HG03565 (cell line): ENCODE measurements around the gene CLPSL1.

Experiments used
- ATAC-seq: cut with Tn5 transposase; IDR thresholded peaks from one replicate; pipeline ENCODE4 v1.9.1; 2021; ENCODE audit warnings: mild to moderate bottlenecking, moderate library complexity; ENCODE audit not compliant: unreplicated experiment

Gene CLPSL1

DNA sequence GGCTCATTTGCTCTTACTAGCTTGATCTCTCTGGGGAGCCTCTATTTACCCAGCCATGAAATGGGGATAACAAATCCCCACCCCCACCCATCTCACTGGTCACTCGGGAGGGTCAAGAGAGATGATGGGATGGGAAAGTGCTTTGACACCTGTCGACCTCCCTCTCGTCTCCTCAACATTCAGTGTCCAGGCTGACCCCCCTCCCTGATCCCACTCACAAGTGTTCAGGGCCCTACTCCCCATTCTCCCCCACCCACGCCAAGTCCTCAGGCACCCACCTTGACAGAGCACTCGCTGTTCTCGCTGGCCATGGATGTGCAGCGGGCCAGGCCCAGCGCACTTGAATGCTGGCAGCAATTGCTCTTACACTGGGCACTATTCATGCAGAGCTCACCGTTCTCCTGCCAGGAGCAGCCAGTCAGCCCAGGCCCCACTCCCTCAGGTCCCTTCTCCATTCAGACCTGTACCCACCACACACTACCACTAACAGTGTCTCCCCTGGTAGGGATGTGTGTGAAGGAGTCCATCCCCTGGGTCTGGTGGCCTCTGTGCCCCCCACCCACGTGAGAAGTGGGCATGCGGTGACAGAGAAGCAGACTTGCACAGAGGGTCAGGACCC, 14.7 kb downstream of the CLPSL1 start:
- no peak for ATAC-seq

DNA sequence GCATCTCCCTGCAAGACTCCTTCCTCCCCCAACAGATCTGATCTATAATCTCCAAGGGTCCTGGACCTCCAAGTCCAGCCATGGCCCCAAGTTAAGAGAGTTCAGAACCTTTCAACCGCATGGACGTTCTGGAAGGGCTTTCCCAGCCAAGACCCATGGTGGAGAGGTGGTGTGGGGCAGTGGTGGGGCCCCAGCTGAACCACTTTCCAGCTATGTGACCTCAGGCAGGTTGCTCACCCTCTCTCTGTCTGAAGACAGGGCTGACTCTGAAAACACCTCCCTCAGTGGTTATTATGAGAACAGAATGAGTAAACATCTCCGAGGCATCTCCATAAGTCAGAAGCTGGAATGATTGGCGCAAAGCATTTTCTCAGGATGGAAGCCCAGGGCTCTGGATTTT, 15.4 kb downstream of the CLPSL1 start:
- ATAC-seq, result no peak

DNA sequence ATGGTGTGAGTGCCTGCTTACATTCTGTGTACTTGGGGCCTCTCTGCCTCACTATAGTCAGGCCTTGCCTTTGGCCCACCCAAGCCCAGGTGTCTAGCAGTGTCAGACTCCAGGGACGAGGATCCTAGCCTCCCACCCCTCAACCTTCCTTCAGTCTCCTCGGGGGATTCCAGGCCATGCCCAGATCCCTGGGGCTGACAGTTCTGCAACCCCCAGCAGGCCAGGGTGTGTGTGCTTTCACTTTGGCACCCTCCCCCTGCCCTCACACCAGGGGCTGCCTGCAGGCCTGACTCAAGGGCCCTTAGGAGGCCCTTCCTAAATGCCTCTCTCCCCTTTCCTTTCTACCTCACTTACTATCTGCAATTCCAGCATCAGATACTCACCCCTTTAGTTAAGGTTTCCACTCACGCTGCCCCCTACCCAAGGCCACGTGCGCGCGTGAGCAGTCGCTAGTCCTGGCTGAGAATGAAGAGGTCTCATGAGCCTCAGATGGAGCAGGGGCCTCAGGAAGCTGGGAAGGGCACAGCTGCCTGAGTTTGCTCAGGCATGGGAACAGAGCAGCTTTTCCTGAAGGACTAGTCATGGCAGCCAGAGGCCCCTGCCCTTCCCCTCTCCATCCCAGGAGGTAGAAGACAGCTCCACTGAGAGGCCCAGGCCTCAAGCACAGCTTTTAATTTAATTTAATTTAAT, 17.2 kb downstream of the CLPSL1 start:
- ATAC-seq, result no peak

DNA sequence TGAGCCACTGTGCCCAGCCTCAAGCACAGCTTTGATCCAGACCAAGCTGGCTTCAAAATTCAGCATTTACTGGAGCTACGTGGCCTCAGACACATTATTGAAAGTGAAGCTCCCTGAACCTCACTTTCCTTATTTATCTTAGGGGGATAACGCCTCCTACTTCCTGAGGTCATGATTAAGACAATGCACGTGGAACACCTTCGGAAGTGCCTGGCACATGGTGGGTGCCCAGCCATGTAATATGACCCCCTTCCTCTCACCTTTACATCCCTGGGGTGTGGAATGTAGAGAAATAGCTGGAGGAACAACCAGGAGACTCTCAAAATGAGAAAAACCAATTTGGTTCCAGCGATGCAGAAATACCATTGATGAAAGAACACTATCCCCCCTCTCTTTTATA, 17.9 kb downstream of the CLPSL1 start:
- ATAC-seq, result no peak

DNA sequence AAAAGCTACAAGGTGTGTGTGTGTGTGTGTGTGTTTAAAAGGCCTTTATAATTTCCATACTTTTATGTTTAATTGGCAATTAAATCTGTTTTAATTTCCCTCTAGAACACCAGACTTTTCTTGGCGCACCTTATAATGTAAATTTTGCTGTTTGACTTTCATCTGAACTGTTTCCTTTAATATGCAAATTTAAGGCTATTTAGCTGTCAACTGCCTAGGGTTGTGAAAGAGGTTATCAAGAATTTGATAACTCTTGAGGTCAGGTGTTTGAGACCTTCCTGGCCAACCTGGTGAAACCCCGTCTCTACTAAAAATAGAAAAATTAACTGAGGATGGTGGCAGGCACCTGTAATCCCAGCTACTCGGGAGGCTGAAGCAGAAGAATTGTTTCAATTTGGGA, 20.3 kb downstream of the CLPSL1 start:
- no peak for ATAC-seq

DNA sequence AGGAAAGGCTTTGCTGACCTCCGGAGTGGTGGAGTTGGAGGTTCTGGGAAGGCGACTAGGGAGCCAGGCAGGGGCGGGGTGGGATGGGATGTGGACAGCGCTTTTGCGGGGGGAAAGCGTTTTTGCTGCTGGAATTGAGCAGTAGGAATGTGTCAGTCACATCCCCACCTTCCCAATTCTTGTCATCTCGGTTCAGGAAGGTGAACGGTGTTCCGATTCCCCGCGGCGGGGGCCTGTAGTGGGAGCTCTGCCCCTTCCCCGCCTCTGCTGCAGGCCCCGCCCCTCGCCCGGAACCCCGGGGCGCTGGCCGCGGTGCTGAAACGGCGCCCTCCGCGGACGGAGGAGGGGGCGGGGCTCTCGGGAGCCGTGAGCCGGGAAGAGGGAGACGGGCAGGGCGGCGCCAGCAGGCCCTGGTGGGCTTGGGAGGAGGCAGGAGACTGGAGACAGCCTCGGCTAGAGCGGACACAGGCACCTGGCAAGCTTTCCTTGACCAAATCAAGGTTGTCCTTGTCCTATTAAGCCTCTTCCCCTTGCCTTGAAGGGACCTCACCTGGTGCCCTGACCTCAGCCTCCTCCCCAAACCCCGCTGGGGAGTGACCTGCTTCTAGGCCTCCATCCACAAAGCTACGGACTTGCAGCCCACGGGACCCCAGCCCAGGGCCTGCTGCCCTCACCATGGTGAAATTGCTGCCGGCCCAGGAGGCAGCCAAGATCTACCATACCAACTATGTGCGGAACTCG, 24.3 kb downstream of the CLPSL1 start, which contains the start of gene LHFPL5:
Gene LHFPL5, plus strand, starts transcription at position 357 of the 741 bp plus-strand sequence. Its CDS starts 319 bp downstream, at position 676.
- no peak for ATAC-seq

DNA sequence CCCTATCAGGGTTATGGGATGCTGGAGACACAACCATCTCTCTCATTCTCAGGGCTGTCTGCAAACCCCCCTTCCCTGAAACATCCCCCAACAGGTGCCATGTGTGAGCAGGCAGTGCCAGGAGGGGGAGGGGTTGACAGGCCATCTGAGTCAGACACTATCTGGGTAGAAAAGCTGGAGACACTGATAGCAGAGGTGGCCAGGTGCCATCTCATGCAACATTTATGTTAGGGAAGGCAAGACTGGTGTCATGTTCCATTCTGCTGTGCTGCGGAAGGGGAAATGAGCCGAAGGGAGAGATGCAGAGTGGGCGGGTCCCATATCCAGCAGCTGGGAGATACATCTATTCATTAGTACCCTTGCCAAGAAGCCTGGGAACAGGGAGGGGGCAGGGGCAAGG, 27.9 kb downstream of the CLPSL1 start:
- ATAC-seq, result no peak

DNA sequence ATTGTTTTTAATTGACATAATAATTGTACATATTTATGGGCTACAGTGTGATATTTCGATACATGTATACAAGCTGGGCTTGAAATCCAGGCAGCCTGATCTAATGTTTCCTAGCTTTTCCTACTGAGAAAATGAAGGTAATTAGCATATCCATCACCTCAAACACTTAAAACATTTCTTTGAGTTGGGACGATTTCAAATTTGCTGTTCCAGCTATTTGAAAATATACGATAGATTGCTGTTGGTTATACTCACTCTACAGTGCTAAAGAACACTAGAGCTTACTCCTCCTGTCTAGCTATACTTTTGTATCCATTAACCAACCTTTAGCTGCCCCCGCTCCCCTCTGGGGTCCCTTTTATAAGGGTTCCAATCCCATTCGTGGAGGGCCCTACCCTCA, 29.0 kb downstream of the CLPSL1 start:
- ATAC-seq, result no peak

DNA sequence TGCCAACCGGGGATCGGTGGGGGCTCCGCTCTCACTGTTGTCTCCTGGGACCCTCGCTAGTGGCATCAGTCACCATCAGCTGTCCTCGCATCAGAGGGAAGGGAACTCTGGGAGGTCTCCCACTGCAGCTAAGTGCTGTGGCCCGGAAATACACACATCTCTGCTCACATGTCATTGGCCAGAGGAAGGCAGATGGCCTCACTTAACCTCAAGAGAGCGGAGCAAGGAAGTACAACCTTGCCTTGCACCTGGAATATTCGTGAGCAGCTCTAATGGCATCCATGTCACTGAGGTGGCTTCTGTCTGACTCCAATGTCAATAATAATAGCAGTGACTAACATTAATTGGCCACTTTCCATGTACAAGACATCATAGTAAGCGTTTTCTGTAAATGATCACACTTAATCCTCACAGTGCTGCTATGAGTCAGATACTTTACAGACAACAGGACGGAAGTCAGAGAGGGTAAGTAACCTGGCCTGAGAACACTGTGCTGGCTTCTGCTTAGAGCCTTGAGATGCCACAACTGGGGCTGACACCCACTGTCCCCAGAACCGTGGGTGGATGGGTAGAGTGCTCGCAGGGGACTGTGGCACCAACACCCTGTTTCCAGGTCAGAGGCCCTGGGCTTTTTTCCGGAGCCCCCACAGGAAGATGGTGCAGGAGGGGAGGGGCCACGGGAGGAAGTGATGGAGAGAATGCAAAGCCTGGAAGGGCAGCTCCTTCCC, 30.3 kb downstream of the CLPSL1 start:
- ATAC-seq, result no peak

DNA sequence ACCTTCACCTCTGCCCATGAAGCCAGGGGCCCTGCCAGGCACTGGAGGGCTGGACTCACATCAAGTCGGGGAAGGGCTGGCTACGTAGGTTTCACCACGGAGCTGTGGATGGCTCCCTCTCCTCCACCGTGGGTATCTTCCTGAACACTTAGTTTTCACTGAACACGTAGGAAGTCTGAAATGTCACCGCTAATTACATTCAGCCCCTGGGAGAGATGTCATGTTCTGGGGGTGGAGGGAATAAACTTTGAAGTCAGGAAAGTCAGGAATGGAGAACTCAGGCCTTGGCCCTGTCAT, 30.8 kb downstream of the CLPSL1 start:
- no peak for ATAC-seq

DNA sequence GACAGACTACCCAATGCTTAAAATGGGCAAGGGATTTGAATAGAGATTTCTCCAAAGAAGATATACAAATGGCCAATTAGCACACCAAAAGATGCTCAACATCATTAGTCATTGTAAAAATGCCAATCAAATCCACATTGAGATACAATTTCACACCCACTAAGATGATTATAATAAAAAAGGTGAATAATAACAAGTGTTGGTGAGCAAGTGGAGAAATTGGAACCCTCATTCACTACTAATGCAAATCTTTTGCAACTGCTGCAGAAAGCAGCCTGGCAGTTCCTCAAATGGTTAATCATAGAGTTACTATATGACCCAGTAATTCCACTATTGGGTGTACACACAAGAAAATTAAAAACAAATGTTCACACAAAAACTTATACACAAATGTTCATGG, 36.7 kb downstream of the CLPSL1 start:
- no peak for ATAC-seq

DNA sequence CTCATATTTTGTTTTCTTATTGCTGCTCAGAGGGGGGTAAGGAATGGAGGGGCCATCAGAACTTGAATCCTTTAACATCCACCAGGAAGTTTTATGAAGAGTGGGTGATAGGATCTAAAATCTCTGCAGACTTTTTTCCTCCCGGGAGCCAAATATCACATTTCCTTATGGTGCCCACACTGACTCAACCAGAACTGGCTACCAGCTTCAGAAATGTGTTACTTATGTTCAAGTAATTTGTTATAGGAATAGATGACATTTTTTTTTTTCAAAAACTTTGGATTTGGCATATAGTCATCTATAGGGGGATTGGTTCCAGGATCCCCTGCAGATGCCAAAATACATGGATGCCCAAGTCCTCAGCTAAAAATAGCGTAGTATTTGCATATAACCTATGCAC, 42.8 kb downstream of the CLPSL1 start:
- no peak for ATAC-seq

DNA sequence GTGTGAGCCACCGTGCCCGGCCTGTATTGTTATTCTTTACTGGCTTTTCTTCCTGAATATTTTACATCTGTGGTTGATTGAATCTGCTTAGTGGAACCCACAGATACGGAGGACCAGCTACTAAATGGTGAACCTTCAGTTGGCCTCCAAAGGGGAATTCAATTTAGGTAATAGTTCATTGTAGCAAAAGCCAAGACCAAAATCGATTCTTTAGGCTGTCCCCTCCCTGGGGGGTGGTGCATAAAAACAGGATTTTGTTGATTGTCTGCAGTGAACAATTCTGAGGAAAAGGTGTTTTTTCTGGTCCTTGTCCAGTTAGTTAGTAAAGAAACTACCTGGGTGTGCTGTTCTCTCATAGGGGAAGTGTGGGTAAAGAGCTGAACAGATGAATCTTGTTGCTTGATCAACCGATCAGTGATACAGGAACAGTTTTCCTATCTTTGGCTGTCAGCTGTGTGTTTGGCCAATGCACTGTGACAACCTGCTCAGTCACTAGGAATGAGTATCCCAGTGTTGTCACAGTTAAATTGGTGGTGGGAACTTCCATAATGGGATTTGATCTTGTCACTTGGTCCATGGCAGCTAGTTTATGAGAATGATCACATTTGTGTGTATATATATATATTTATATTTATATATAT, 43.9 kb downstream of the CLPSL1 start:
- no peak for ATAC-seq

DNA sequence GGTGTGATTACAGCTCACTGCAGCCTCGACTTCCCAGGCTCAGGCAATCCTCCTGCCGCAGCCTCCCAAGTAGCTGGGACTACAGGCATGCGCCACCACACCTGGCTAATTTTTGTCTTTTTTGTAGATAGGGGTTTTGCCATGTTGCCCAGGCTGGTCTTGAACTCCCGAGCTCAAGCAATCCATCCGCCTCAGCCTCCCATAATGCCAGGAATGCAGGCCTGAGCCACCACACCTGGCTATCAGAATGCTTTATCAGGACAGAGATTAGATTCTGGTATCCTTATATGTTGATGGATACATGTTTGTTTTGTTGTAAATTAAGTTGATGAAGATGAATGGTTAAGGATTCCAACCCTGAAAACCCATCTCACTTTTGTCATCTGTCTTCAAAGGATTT, 48.5 kb downstream of the CLPSL1 start:
- no peak for ATAC-seq

DNA sequence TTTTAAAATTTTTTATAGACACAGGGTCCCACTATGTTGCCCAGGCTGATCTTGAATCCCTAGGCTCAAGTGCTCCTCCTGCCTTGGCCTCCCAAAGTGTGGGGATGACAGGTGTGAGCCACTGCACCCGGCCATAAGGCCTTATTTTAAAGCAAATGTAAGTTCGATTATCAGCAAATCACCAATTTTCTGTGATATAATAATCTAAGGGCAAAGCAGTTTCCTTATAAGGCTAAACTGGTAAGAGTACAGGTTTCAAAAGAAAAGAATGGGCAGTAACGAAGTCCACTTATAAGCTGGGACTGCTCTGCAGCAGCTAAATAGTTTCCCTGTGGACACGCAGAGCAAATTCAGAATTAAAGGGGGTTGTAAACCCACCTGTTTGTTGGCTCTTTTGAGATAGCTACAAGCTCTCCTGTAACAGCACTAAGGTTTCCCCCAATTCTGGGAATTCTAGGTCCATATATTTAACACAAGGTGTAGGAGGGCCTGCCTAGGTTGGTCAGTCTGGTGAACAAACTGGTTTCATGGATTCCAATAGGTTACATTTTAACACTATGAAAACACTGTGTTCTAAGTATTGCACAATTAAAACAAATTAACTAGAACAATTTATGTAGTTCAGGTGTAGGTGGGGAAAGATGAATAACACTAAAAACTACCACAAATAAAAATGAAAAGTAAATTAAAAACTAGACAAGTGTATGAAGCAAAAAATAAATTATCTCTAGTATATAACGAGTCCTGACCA, 50.6 kb downstream of the CLPSL1 start:
- no peak for ATAC-seq

DNA sequence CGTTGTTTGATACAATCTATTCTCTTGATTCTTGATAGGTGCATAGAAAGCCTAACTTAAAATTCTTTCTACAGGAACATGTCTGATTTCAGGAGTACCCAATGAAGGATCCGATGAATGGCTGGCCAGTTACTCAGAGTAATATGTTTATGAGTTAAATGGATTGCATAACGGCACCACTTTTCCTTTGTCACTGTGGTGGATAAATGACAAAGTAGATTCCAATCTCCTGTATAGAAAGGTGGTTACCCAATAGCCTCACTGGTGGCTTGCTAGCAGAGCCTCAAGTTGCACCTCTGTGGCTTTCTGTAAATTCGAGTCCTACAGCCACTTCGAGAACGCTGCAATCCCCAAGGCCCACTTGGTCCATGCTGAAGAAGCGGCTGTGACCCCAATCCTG, 52.7 kb downstream of the CLPSL1 start:
- no peak for ATAC-seq
